ENCODE data around the gene IFT122.
A peak's percentile ranks its signal among the peaks of the same experiment; 100 is the strongest.

Gene IFT122

DNA sequence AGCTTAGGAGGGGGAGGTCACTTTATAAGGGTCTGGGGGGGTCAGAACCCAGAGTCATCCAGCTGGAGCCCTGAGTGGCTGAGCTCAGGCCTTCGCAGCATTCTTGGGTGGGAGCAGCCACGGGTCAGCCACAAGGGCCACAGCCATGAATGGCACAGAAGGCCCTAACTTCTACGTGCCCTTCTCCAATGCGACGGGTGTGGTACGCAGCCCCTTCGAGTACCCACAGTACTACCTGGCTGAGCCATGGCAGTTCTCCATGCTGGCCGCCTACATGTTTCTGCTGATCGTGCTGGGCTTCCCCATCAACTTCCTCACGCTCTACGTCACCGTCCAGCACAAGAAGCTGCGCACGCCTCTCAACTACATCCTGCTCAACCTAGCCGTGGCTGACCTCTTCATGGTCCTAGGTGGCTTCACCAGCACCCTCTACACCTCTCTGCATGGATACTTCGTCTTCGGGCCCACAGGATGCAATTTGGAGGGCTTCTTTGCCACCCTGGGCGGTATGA, 88.6 kb downstream of the IFT122 start, which contains the start of gene RHO:
TSS of gene RHO (plus strand) at position 51 of the 512 bp plus-strand sequence. CDS start at position 146, 95 bp downstream.
- WGBS (ENCODE audit: extremely low coverage, insufficient coverage, insufficient read length), result no CpG with 5 or more reads among the region's 18 CpGs
- no peak within 1 kb of the TSS for H2AK5ac ChIP-seq (ENCODE audit: low read length)
- H2BK120ac ChIP-seq (ENCODE audit: insufficient read depth, low read length, poor library complexity), result no peak within 1 kb of the TSS

DNA sequence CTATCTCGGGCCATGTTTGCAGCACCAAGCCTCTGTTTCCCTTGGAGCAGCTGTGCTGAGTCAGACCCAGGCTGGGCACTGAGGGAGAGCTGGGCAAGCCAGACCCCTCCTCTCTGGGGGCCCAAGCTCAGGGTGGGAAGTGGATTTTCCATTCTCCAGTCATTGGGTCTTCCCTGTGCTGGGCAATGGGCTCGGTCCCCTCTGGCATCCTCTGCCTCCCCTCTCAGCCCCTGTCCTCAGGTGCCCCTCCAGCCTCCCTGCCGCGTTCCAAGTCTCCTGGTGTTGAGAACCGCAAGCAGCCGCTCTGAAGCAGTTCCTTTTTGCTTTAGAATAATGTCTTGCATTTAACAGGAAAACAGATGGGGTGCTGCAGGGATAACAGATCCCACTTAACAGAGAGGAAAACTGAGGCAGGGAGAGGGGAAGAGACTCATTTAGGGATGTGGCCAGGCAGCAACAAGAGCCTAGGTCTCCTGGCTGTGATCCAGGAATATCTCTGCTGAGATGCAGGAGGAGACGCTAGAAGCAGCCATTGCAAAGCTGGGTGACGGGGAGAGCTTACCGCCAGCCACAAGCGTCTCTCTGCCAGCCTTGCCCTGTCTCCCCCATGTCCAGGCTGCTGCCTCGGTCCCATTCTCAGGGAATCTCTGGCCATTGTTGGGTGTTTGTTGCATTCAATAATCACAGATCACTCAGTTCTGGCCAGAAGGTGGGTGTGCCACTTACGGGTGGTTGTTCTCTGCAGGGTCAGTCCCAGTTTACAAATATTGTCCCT, 89.6 kb downstream of the IFT122 start:
- Histone ChIP-seq H3K4me2 (ENCODE audit: low read length) (no peak overlapping the region), H3K9me3 (ENCODE audit: insufficient read depth, low read depth, low read length) (peaks cover 3% of the 10 kb centered on the region), H2BK5ac (ENCODE audit: low read depth, low read length, poor library complexity) (no peak overlapping the region), H4K12ac (ENCODE audit: low read depth, low read length) (no peak overlapping the region), H3K36me3 (ENCODE audit: control insufficient read depth in 1 of 2, insufficient read depth in 2 of 2, low read length in 2 of 2) (no peaks in the 10 kb centered on the region), H2BK12ac (ENCODE audit: low read length) (peak overlapping the region; percentile 42), H2AK5ac (ENCODE audit: low read length) (no peak overlapping the region), H3K4me1 (ENCODE audit: control insufficient read depth in 1 of 2, insufficient read depth in 2 of 2, low read length in 2 of 2) (peaks cover 15 to 19% of the 10 kb centered on the region in 2 experiments), H3K23ac (ENCODE audit: low read length) (no peak overlapping the region), H3K79me1 (ENCODE audit: low read length) (peaks cover 10% of the 10 kb centered on the region), H3K14ac (ENCODE audit: low read length) (no peak overlapping the region), H3K9ac (ENCODE audit: low read length) (no peak overlapping the region), H4K91ac (ENCODE audit: low read depth, low read length) (peak overlapping the region; percentile 1), H2AFZ (ENCODE audit: insufficient read depth, low read length, poor library complexity) (no peak overlapping the region), H3K27me3 (ENCODE audit: insufficient read depth, low read length) (no peaks in the 10 kb centered on the region), H3K4me3 (ENCODE audit: low read depth, low read length) (no peak overlapping the region), H3K18ac (ENCODE audit: low read length) (no peak overlapping the region), H3K79me2 (ENCODE audit: control insufficient read depth, insufficient read depth, low read length, poor library complexity) (no peaks in the 10 kb centered on the region), H3K4ac (ENCODE audit: low read depth, low read length) (no peak overlapping the region), H3K27ac (ENCODE audit: low read depth, low read length) (no peak overlapping the region), H4K8ac (ENCODE audit: low read depth, low read length) (no peak overlapping the region), H2BK120ac (ENCODE audit: insufficient read depth, low read length, poor library complexity) (no peak overlapping the region)
- WGBS (ENCODE audit: extremely low coverage, insufficient coverage, insufficient read length), result no CpG with 5 or more reads among the region's 12 CpGs
- DNase-seq, result no peak

More for the DNA sequence above, 88.6 kb downstream of the IFT122 start, which contains the start of gene RHO:
- Histone ChIP-seq H3K27ac (ENCODE audit: low read depth, low read length) (no peak within 1 kb of the TSS), H2BK12ac (ENCODE audit: low read length) (no peak within 1 kb of the TSS), H3K4me2 (ENCODE audit: low read length) (no peak within 1 kb of the TSS), H3K18ac (ENCODE audit: low read length) (no peak within 1 kb of the TSS), H4K91ac (ENCODE audit: low read depth, low read length) (no peak within 1 kb of the TSS), H3K4me3 (ENCODE audit: low read depth, low read length) (no peak within 1 kb of the TSS), H3K9me3 (ENCODE audit: insufficient read depth, low read depth, low read length) (peaks cover 3% of the 10 kb centered on the region), H3K79me2 (ENCODE audit: control insufficient read depth, insufficient read depth, low read length, poor library complexity) (no peaks in the 10 kb centered on the region), H2BK5ac (ENCODE audit: low read depth, low read length, poor library complexity) (no peak within 1 kb of the TSS), H4K12ac (ENCODE audit: low read depth, low read length) (no peak within 1 kb of the TSS), H3K23ac (ENCODE audit: low read length) (no peak within 1 kb of the TSS), H2AFZ (ENCODE audit: insufficient read depth, low read length, poor library complexity) (no peak within 1 kb of the TSS), H3K79me1 (ENCODE audit: low read length) (peaks cover 7% of the 10 kb centered on the region), H3K4me1 (ENCODE audit: control insufficient read depth in 1 of 2, insufficient read depth in 2 of 2, low read length in 2 of 2) (peaks cover 8 to 11% of the 10 kb centered on the region in 2 experiments), H3K14ac (ENCODE audit: low read length) (no peak within 1 kb of the TSS), H3K9ac (ENCODE audit: low read length) (no peak within 1 kb of the TSS), H3K36me3 (ENCODE audit: control insufficient read depth in 1 of 2, insufficient read depth in 2 of 2, low read length in 2 of 2) (no peaks in the 10 kb centered on the region), H3K4ac (ENCODE audit: low read depth, low read length) (no peak within 1 kb of the TSS), H3K27me3 (ENCODE audit: insufficient read depth, low read length) (no peaks in the 10 kb centered on the region), H4K8ac (ENCODE audit: low read depth, low read length) (no peak within 1 kb of the TSS)
- DNase-seq, result no peak

DNA sequence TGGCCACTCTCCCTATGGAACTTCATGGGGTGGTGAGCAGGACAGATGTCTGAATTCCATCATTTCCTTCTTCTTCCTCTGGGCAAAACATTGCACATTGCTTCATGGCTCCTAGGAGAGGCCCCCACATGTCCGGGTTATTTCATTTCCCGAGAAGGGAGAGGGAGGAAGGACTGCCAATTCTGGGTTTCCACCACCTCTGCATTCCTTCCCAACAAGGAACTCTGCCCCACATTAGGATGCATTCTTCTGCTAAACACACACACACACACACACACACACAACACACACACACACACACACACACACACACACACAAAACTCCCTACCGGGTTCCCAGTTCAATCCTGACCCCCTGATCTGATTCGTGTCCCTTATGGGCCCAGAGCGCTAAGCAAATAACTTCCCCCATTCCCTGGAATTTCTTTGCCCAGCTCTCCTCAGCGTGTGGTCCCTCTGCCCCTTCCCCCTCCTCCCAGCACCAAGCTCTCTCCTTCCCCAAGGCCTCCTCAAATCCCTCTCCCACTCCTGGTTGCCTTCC, 90.3 kb downstream of the IFT122 start:
- no peak overlapping the region for H3K4me3 ChIP-seq (ENCODE audit: low read depth, low read length)
- H4K12ac ChIP-seq (ENCODE audit: low read depth, low read length), result no peak overlapping the region
- no peak overlapping the region for H3K27ac ChIP-seq (ENCODE audit: low read depth, low read length)
- no peak overlapping the region for H2BK120ac ChIP-seq (ENCODE audit: insufficient read depth, low read length, poor library complexity)
- no peaks in the 10 kb centered on the region for H3K27me3 ChIP-seq (ENCODE audit: insufficient read depth, low read length)
- H3K9ac ChIP-seq (ENCODE audit: low read length), result peak overlapping the region; percentile 38
- no peak overlapping the region for H2AFZ ChIP-seq (ENCODE audit: insufficient read depth, low read length, poor library complexity)
- H3K18ac ChIP-seq (ENCODE audit: low read length), result no peak overlapping the region
- no peaks in the 10 kb centered on the region for H3K36me3 ChIP-seq (ENCODE audit: control insufficient read depth in 1 of 2, insufficient read depth in 2 of 2, low read length in 2 of 2)
- peak overlapping the region; percentile 31 for H2AK5ac ChIP-seq (ENCODE audit: low read length)
- DNase-seq, result no peak
- peaks cover 3% of the 10 kb centered on the region for H3K9me3 ChIP-seq (ENCODE audit: insufficient read depth, low read depth, low read length)
- no peak overlapping the region for H4K8ac ChIP-seq (ENCODE audit: low read depth, low read length)
- H3K79me1 ChIP-seq (ENCODE audit: low read length), result peaks cover 14% of the 10 kb centered on the region
- H3K23ac ChIP-seq (ENCODE audit: low read length), result no peak overlapping the region
- peak overlapping the region; percentile 13 for H3K14ac ChIP-seq (ENCODE audit: low read length)
- H3K4me2 ChIP-seq (ENCODE audit: low read length), result no peak overlapping the region
- no peak overlapping the region for H3K4ac ChIP-seq (ENCODE audit: low read depth, low read length)
- H3K79me2 ChIP-seq (ENCODE audit: control insufficient read depth, insufficient read depth, low read length, poor library complexity), result no peaks in the 10 kb centered on the region
- peak overlapping the region; percentile 44 for H2BK12ac ChIP-seq (ENCODE audit: low read length)
- peak overlapping the region; percentile 21 for H4K91ac ChIP-seq (ENCODE audit: low read depth, low read length)
- no peak overlapping the region for H2BK5ac ChIP-seq (ENCODE audit: low read depth, low read length, poor library complexity)
- WGBS (ENCODE audit: extremely low coverage, insufficient coverage, insufficient read length), result no CpG with 5 or more reads among the region's 6 CpGs
- H3K4me1 ChIP-seq (ENCODE audit: control insufficient read depth in 1 of 2, insufficient read depth in 2 of 2, low read length in 2 of 2), result peaks cover 20 to 25% of the 10 kb centered on the region in 2 experiments

DNA sequence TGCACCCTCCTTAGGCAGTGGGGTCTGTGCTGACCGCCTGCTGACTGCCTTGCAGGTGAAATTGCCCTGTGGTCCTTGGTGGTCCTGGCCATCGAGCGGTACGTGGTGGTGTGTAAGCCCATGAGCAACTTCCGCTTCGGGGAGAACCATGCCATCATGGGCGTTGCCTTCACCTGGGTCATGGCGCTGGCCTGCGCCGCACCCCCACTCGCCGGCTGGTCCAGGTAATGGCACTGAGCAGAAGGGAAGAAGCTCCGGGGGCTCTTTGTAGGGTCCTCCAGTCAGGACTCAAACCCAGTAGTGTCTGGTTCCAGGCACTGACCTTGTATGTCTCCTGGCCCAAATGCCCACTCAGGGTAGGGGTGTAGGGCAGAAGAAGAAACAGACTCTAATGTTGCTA, 90.8 kb downstream of the IFT122 start:
- Histone ChIP-seq H3K9ac (ENCODE audit: low read length) (peak overlapping the region; percentile 38), H3K18ac (ENCODE audit: low read length) (no peak overlapping the region), H2BK12ac (ENCODE audit: low read length) (peak overlapping the region; percentile 44), H2AFZ (ENCODE audit: insufficient read depth, low read length, poor library complexity) (no peak overlapping the region), H3K23ac (ENCODE audit: low read length) (no peak overlapping the region), H2BK5ac (ENCODE audit: low read depth, low read length, poor library complexity) (no peak overlapping the region), H3K27ac (ENCODE audit: low read depth, low read length) (no peak overlapping the region), H3K27me3 (ENCODE audit: insufficient read depth, low read length) (no peaks in the 10 kb centered on the region), H3K4ac (ENCODE audit: low read depth, low read length) (no peak overlapping the region), H2BK120ac (ENCODE audit: insufficient read depth, low read length, poor library complexity) (no peak overlapping the region), H3K36me3 (ENCODE audit: control insufficient read depth in 1 of 2, insufficient read depth in 2 of 2, low read length in 2 of 2) (no peaks in the 10 kb centered on the region), H3K79me1 (ENCODE audit: low read length) (peaks cover 15% of the 10 kb centered on the region), H3K4me3 (ENCODE audit: low read depth, low read length) (no peak overlapping the region), H3K79me2 (ENCODE audit: control insufficient read depth, insufficient read depth, low read length, poor library complexity) (no peaks in the 10 kb centered on the region), H4K8ac (ENCODE audit: low read depth, low read length) (no peak overlapping the region), H3K9me3 (ENCODE audit: insufficient read depth, low read depth, low read length) (peaks cover 3% of the 10 kb centered on the region), H4K91ac (ENCODE audit: low read depth, low read length) (peak overlapping the region; percentile 21), H3K14ac (ENCODE audit: low read length) (peak overlapping the region; percentile 13), H4K12ac (ENCODE audit: low read depth, low read length) (no peak overlapping the region), H3K4me2 (ENCODE audit: low read length) (no peak overlapping the region), H3K4me1 (ENCODE audit: control insufficient read depth in 1 of 2, insufficient read depth in 2 of 2, low read length in 2 of 2) (peaks cover 20 to 25% of the 10 kb centered on the region in 2 experiments), H2AK5ac (ENCODE audit: low read length) (peak overlapping the region; percentile 31)
- DNase-seq, result no peak
- WGBS (ENCODE audit: extremely low coverage, insufficient coverage, insufficient read length), result no CpG with 5 or more reads among the region's 13 CpGs

All from trophoblast cell (in vitro differentiated cells and primary cell).